Liver (tissue), 9 donors: ENCODE data around the gene SEC14L5. TPM values are rescaled to one million over a fixed set of nuclear protein-coding genes. Genes with fewer than 3 reads are reported as not detected.

ENCODE experiments used
- DNase-seq: peaks from one replicate; pipeline ENCODE4 v3.0.0-alpha.2; 2017; ENCODE audit warnings: low spot score
- H3K27ac ChIP-seq, 2 donors: one replicate each; pipeline ENCODE4 v1.7.0; 2013; ENCODE audit warnings: inconsistent platforms in 2 of 2, low read length in 2 of 2, control low read depth in 1 of 2, low read depth in 1 of 2, mild to moderate bottlenecking in 1 of 2
- H3K27me3 ChIP-seq, 4 donors: one replicate each; pipeline versions ENCODE4 v1.6.1 to v1.7.0; 2013; ENCODE audit warnings: low read length in 3 of 4, inconsistent platforms in 1 of 4, mild to moderate bottlenecking in 1 of 4, moderate library complexity in 1 of 4; ENCODE audit not compliant: control insufficient read depth in 4 of 4, insufficient read depth in 4 of 4
- H3K36me3 ChIP-seq, 4 donors: one replicate each; pipeline versions ENCODE4 v1.6.1 to v1.7.0; 2013; ENCODE audit warnings: low read length in 3 of 4, mild to moderate bottlenecking in 3 of 4, low read depth in 1 of 4, moderate library complexity in 1 of 4; ENCODE audit not compliant: control insufficient read depth in 4 of 4, insufficient read depth in 3 of 4
- H3K4me1 ChIP-seq, 4 donors: one replicate each; pipeline versions ENCODE4 v1.6.1 to v1.7.0; 2013; ENCODE audit warnings: low read length in 3 of 4, mild to moderate bottlenecking in 3 of 4, moderate library complexity in 1 of 4; ENCODE audit not compliant: control insufficient read depth in 4 of 4, insufficient read depth in 4 of 4
- H3K4me3 ChIP-seq, 3 donors: one replicate each; pipeline versions ENCODE4 v1.6.1 to v1.7.0; 2013; ENCODE audit warnings: low read length in 3 of 3, control low read depth in 1 of 3, low read depth in 1 of 3, mild to moderate bottlenecking in 1 of 3
- H3K9ac ChIP-seq, 2 donors: one replicate each; pipeline ENCODE4 v1.7.0; 2013; ENCODE audit warnings: low read length in 2 of 2, mild to moderate bottlenecking in 2 of 2, moderate library complexity in 2 of 2, control low read depth in 1 of 2, low read depth in 1 of 2
- H3K9me3 ChIP-seq, 4 donors: one replicate each; pipeline versions ENCODE4 v1.6.1 to v1.7.0; 2013; ENCODE audit warnings: low read length in 3 of 4; ENCODE audit not compliant: control insufficient read depth in 4 of 4
- EGR1 ChIP-seq, 2 donors: IDR thresholded peaks; 2 replicates each; pipeline ENCODE4 v1.6.1; 2016 to 2018; ENCODE audit warnings: antibody characterized with exemption in 2 of 2, low read depth in 2 of 2
- FOXA1 ChIP-seq: IDR thresholded peaks from 2 replicates; pipeline ENCODE4 v1.6.1; 2016; ENCODE audit warnings: antibody characterized with exemption
- FOXA2 ChIP-seq: IDR thresholded peaks from 2 replicates; pipeline ENCODE4 v1.6.1; 2016; ENCODE audit warnings: antibody characterized with exemption
- GABPA ChIP-seq, 2 donors: IDR thresholded peaks in 1 of 2; conservative IDR thresholded peaks in 1 of 2; 2 replicates each; pipeline ENCODE4 v1.6.1; 2016; ENCODE audit warnings: antibody characterized with exemption in 2 of 2, mild to moderate bottlenecking in 1 of 2, moderate library complexity in 1 of 2
- HNF4A ChIP-seq, 2 donors: conservative IDR thresholded peaks; 2 replicates each; pipeline ENCODE4 v1.6.1; 2016; ENCODE audit warnings: antibody characterized with exemption in 2 of 2, mild to moderate bottlenecking in 2 of 2
- HNF4G ChIP-seq: IDR thresholded peaks from 2 replicates; pipeline ENCODE4 v1.6.1; 2016; ENCODE audit warnings: antibody characterized with exemption
- JUND ChIP-seq, 2 donors: IDR thresholded peaks; 2 replicates each; pipeline ENCODE4 v1.6.1; 2016; ENCODE audit warnings: antibody characterized with exemption in 2 of 2
- NR2F2 ChIP-seq: IDR thresholded peaks from 2 replicates; pipeline ENCODE4 v1.6.1; 2016; ENCODE audit warnings: antibody characterized with exemption
- RAD21 ChIP-seq, 2 donors: IDR thresholded peaks; 2 replicates each; pipeline ENCODE4 v1.6.1; 2016; ENCODE audit warnings: antibody characterized with exemption in 2 of 2, mild to moderate bottlenecking in 2 of 2
- SP1 ChIP-seq: IDR thresholded peaks from 2 replicates; pipeline ENCODE4 v1.6.1; 2018; ENCODE audit warnings: antibody characterized with exemption, mild to moderate bottlenecking
- TAF1 ChIP-seq: conservative IDR thresholded peaks from 2 replicates; pipeline ENCODE4 v1.6.1; 2016; ENCODE audit warnings: antibody characterized with exemption, mild to moderate bottlenecking
- YY1 ChIP-seq: IDR thresholded peaks from 2 replicates; pipeline ENCODE4 v1.6.1; 2016; ENCODE audit warnings: antibody characterized with exemption, mild to moderate bottlenecking
- WGBS: extraction: QIAGEN DNeasy Blood & Tissue Kit; methylation state at CpG from one replicate; pipeline ENCODE4 v1.1.7; 2013; 5-methylcytosine and 5-hydroxymethylcytosine counted together
- polyA plus RNA-seq, 2 donors: library from polyadenylated mRNA; stranded (reverse) in 1 of 2; unstranded in 1 of 2; fragments of 200-250 nt in 1 of 2; fragments of >200 nt in 1 of 2; fragmentation: Nextera tagmentation in 1 of 2; extraction: Ambion mirVana in 1 of 2; gene quantifications; one replicate each; pipeline versions ENCODE4 v1.2.1 to v1.2.3, GENCODE V29; 2013 to 2015
- total RNA-seq, 2 donors: library from RNA; depleted of rRNA; stranded (reverse); fragments of >200 nt; gene quantifications; one replicate each; pipeline ENCODE4 v1.2.3, GENCODE V29; 2014
- TF ChIP-seq, protein P1 (sequence below): IDR thresholded peaks from 2 replicates; pipeline ENCODE4 v1.6.1; 2016; ENCODE audit warnings: antibody characterized with exemption
- TF ChIP-seq, protein P2 (sequence below): IDR thresholded peaks from 2 replicates; pipeline ENCODE4 v1.6.1; 2016; ENCODE audit warnings: antibody characterized with exemption
- TF ChIP-seq, protein P3 (sequence below): IDR thresholded peaks from 2 replicates; pipeline ENCODE4 v1.6.1; 2016; ENCODE audit warnings: antibody characterized with exemption, mild to moderate bottlenecking
- TF ChIP-seq, protein P4 (sequence below): IDR thresholded peaks from 2 replicates; pipeline ENCODE4 v1.6.1; 2016; ENCODE audit warnings: antibody characterized with exemption
- TF ChIP-seq, protein P5 (sequence below): fragments of 150-350 bp; IDR thresholded peaks from 2 replicates; pipeline ENCODE4 v1.5.1; 2017; ENCODE audit warnings: improper control_type of control experiment, low read depth, low read length; ENCODE audit not compliant: missing input control
- donor health status: healthy.
- donor health status: healthy.
- donor health status: healthy.
- donor health status: healthy.
- donor health status: healthy.

The SEC14L5 gene
- total and polyA plus RNA-seq, 4 donors = 0.03 to 0.65 (median 0.12) TPM

DNA sequence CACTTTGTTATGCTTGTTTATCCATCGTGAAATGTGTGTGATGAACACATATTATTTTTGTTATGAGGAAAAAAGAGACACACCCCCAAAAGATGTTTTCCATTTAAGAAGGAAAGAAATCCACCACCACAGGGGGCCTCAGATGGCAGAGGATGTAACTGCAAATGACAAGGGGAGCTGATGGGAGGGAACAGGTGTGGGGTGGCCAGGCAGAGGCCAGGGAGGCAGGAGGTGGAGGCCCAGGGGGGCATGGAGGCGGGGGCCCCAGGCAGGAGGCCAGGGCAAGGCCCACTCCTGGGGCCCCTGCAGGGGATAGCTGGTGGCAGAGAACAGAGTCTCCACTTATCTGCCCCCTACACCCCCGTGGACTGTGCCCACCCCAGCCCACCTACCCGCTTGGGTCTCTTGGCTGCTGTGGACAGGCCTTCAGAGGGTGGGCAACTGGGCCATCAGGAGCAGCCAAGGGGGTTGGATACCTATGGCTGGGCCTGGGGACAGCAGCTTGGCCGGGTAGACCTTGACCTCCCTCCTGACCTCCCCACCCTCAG, 49.2 kb upstream of the SEC14L5 start:
- TF ChIP-seq, protein P1, sequence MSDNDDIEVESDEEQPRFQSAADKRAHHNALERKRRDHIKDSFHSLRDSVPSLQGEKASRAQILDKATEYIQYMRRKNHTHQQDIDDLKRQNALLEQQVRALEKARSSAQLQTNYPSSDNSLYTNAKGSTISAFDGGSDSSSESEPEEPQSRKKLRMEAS = no peak
- TF ChIP-seq FOXA1 (no peak), NR2F2 (no peak), HNF4G (no peak), TAF1 (no peak), JUND (IDR thresholded peaks at IDR 0.05) (no peak), HNF4A (conservative IDR thresholded peaks at IDR 0.05) (no peak), RAD21 (IDR thresholded peaks at IDR 0.05) (no peak), YY1 (no peak), GABPA (IDR thresholded peaks at IDR 0.05 in 1 of 2, conservative IDR thresholded peaks at IDR 0.05 in 1 of 2) (no peak), FOXA2 (no peak), SP1 (no peak)
- TF ChIP-seq, protein P2, sequence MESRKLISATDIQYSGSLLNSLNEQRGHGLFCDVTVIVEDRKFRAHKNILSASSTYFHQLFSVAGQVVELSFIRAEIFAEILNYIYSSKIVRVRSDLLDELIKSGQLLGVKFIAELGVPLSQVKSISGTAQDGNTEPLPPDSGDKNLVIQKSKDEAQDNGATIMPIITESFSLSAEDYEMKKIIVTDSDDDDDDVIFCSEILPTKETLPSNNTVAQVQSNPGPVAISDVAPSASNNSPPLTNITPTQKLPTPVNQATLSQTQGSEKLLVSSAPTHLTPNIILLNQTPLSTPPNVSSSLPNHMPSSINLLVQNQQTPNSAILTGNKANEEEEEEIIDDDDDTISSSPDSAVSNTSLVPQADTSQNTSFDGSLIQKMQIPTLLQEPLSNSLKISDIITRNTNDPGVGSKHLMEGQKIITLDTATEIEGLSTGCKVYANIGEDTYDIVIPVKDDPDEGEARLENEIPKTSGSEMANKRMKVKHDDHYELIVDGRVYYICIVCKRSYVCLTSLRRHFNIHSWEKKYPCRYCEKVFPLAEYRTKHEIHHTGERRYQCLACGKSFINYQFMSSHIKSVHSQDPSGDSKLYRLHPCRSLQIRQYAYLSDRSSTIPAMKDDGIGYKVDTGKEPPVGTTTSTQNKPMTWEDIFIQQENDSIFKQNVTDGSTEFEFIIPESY = no peak
- TF ChIP-seq, protein P3, sequence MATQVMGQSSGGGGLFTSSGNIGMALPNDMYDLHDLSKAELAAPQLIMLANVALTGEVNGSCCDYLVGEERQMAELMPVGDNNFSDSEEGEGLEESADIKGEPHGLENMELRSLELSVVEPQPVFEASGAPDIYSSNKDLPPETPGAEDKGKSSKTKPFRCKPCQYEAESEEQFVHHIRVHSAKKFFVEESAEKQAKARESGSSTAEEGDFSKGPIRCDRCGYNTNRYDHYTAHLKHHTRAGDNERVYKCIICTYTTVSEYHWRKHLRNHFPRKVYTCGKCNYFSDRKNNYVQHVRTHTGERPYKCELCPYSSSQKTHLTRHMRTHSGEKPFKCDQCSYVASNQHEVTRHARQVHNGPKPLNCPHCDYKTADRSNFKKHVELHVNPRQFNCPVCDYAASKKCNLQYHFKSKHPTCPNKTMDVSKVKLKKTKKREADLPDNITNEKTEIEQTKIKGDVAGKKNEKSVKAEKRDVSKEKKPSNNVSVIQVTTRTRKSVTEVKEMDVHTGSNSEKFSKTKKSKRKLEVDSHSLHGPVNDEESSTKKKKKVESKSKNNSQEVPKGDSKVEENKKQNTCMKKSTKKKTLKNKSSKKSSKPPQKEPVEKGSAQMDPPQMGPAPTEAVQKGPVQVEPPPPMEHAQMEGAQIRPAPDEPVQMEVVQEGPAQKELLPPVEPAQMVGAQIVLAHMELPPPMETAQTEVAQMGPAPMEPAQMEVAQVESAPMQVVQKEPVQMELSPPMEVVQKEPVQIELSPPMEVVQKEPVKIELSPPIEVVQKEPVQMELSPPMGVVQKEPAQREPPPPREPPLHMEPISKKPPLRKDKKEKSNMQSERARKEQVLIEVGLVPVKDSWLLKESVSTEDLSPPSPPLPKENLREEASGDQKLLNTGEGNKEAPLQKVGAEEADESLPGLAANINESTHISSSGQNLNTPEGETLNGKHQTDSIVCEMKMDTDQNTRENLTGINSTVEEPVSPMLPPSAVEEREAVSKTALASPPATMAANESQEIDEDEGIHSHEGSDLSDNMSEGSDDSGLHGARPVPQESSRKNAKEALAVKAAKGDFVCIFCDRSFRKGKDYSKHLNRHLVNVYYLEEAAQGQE = no peak
- TF ChIP-seq, protein P4, sequence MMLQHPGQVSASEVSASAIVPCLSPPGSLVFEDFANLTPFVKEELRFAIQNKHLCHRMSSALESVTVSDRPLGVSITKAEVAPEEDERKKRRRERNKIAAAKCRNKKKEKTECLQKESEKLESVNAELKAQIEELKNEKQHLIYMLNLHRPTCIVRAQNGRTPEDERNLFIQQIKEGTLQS = no peak
- TF ChIP-seq, protein P5, sequence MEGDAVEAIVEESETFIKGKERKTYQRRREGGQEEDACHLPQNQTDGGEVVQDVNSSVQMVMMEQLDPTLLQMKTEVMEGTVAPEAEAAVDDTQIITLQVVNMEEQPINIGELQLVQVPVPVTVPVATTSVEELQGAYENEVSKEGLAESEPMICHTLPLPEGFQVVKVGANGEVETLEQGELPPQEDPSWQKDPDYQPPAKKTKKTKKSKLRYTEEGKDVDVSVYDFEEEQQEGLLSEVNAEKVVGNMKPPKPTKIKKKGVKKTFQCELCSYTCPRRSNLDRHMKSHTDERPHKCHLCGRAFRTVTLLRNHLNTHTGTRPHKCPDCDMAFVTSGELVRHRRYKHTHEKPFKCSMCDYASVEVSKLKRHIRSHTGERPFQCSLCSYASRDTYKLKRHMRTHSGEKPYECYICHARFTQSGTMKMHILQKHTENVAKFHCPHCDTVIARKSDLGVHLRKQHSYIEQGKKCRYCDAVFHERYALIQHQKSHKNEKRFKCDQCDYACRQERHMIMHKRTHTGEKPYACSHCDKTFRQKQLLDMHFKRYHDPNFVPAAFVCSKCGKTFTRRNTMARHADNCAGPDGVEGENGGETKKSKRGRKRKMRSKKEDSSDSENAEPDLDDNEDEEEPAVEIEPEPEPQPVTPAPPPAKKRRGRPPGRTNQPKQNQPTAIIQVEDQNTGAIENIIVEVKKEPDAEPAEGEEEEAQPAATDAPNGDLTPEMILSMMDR = no peak
- H3K36me3 ChIP-seq = no peaks in the 10 kb centered on the region
- no peak for DNase-seq
- H3K27ac ChIP-seq = no peak overlapping the region
- peaks cover 4 to 54% (median 38%) of the 10 kb centered on the region in 4 donors for H3K4me1 ChIP-seq
- no peak overlapping the region for H3K9ac ChIP-seq
- no peak overlapping the region for H3K4me3 ChIP-seq
- H3K27me3 ChIP-seq = no peaks in the 10 kb centered on the region
- 92% methylated on average over 5 of the region's 5 CpGs for WGBS
- no peaks in the 10 kb centered on the region for H3K9me3 ChIP-seq

DNA sequence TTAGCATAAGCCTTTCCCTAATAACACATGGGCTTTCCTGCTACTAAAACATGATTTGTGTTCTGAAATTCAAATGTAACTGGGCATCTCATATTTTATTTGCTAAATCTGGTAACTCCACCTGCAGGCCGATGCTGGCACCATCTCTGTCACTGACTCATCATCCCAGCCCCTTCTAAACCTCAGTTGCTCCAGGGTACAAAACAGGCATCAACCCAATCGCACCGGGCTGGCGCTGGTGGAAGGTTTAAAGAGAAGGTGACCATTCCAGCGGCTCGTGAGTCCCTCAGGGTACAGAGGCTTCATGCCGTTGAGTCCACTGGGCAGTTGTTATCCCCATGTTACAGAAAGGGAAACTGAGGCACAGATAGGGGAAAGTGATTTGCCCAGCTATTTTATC, 48.3 kb upstream of the SEC14L5 start:
- Histone ChIP-seq H3K9me3 (no peaks in the 10 kb centered on the region), H3K4me3 (no peak overlapping the region), H3K9ac (no peak overlapping the region), H3K36me3 (no peaks in the 10 kb centered on the region), H3K27me3 (no peaks in the 10 kb centered on the region), H3K27ac (no peak overlapping the region), H3K4me1 (peaks cover 6 to 55% (median 38%) of the 10 kb centered on the region in 4 donors)
- no peak for DNase-seq
- WGBS = 94% methylated on average over 7 of the region's 7 CpGs
- no peak for TF ChIP-seq YY1
- TF ChIP-seq JUND (IDR thresholded peaks at IDR 0.05) = no peak
- TF ChIP-seq FOXA2 = no peak
- no peak for TF ChIP-seq EGR1 (IDR thresholded peaks at IDR 0.05; ENCODE audit: low read depth in 2 of 2)
- TF ChIP-seq RAD21 (IDR thresholded peaks at IDR 0.05) = no peak
- no peak for TF ChIP-seq SP1
- TF ChIP-seq HNF4G = no peak
- TF ChIP-seq TAF1 = no peak
- TF ChIP-seq, protein P3 = no peak
- TF ChIP-seq, protein P4 = no peak
- TF ChIP-seq FOXA1 = no peak
